OCI-LY3 (cell line): Measurements from ENCODE around the gene FAM219A.
"Not testable (repeated sequence)": the region's sequence is repeated elsewhere in the genome, so short reads cannot be mapped to it uniquely, and the experiment has no call there.

ENCODE experiments used
- EZH2phosphoT487 ChIP-seq: fragments of 200-600 bp; shearing (Covaris generic); IDR thresholded peaks from 2 replicates; pipeline ENCODE4 v1.6.1; 2018; ENCODE audit warnings: antibody characterized with exemption, mixed run types, low read depth
- TF ChIP-seq, protein P1 (sequence below): fragments of 200-600, 300-600 bp; sonication (generic); IDR thresholded peaks from 2 replicates; pipeline ENCODE4 v1.5.1; 2014; ENCODE audit warnings: antibody characterized with exemption, low read length, low read depth

DNA sequence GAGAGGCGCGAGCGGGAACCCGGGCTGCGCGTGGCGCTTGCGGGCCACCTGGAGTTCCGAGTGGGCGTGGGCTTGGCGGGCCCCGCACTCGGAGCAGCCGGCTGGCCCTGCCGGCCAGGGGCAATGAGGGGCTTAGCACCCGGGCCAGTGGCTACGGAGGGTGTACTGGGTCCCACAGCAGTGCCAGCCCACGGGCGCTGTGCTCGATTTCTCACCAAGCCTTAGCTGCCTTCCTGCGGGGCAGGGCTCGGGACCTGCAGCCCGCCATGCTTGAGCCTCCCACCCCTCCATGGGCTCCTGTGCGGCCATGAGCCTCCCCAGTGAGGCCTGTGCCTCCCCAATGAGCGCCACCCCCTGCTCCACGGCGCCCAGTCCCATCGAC, 20.5 kb downstream of the FAM219A start:
- TF ChIP-seq, protein P1, sequence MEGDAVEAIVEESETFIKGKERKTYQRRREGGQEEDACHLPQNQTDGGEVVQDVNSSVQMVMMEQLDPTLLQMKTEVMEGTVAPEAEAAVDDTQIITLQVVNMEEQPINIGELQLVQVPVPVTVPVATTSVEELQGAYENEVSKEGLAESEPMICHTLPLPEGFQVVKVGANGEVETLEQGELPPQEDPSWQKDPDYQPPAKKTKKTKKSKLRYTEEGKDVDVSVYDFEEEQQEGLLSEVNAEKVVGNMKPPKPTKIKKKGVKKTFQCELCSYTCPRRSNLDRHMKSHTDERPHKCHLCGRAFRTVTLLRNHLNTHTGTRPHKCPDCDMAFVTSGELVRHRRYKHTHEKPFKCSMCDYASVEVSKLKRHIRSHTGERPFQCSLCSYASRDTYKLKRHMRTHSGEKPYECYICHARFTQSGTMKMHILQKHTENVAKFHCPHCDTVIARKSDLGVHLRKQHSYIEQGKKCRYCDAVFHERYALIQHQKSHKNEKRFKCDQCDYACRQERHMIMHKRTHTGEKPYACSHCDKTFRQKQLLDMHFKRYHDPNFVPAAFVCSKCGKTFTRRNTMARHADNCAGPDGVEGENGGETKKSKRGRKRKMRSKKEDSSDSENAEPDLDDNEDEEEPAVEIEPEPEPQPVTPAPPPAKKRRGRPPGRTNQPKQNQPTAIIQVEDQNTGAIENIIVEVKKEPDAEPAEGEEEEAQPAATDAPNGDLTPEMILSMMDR: not testable (repeated sequence)
- TF ChIP-seq EZH2phosphoT487: not testable (repeated sequence)
